Stimulated activated CD4-positive, alpha-beta T cell treated with anti-CD3 and anti-CD28 coated beads, Interleukin-15, amount 100 ng/mL, for 48 hours (primary cell): ENCODE measurements around the gene CACNA2D2.

Experiments used
- DNase-seq, 2 donors: peaks; one replicate each; pipeline ENCODE4 v3.0.0-alpha.2; 2020; ENCODE audit warnings: low read depth in 2 of 2

CACNA2D2 gene

GRCh38 chr3:50347187-50347813 is 156.1 kb downstream of the CACNA2D2 start:
- peak; percentile 60 to 65 for DNase-seq

GRCh38 chr3:50345586-50346234 is 157.7 kb downstream of the CACNA2D2 start, which contains the start of gene ZMYND10:
Gene ZMYND10 (minus strand): TSS chr3:50345732. CDS start chr3:50345579, 153 bp downstream.
- DNase-seq: peak in 1 of 2 donors; percentile 70

- no peak for DNase-seq
Measured at GRCh38 chr3:50345008-50345407, 158.4 kb downstream of the CACNA2D2 start.

- no peak for DNase-seq
Measured at GRCh38 chr3:50342813-50343633, 160.4 kb downstream of the CACNA2D2 start.

GRCh38 chr3:50341996-50342650 is 161.3 kb downstream of the CACNA2D2 start:
- no peak for DNase-seq

GRCh38 chr3:50341537-50341936 is 161.9 kb downstream of the CACNA2D2 start:
- DNase-seq: no peak

- DNase-seq: peak in 1 of 2 donors; percentile 65
Measured at GRCh38 chr3:50340448-50341329, 162.7 kb downstream of the CACNA2D2 start, which contains the start of gene RASSF1. Gene RASSF1 (minus strand): TSS chr3:50340836. CDS start chr3:50340805, 31 bp downstream.

- no peak for DNase-seq
Measured at GRCh38 chr3:50340147-50340447, 163.3 kb downstream of the CACNA2D2 start.

- DNase-seq: no peak
Measured at GRCh38 chr3:50339485-50340146, 163.8 kb downstream of the CACNA2D2 start.

- no peak for DNase-seq
Measured at GRCh38 chr3:50338965-50339364, 164.5 kb downstream of the CACNA2D2 start.

- DNase-seq: peak; percentile 96 to 97
Measured at GRCh38 chr3:50337175-50337861, 166.1 kb downstream of the CACNA2D2 start.

- peak in 1 of 2 donors; percentile 50 for DNase-seq
Measured at GRCh38 chr3:50336452-50337174, 166.8 kb downstream of the CACNA2D2 start.

GRCh38 chr3:50334339-50335075 is 168.9 kb downstream of the CACNA2D2 start:
- no peak for DNase-seq

- no peak for DNase-seq
Measured at GRCh38 chr3:50333744-50334328, 169.6 kb downstream of the CACNA2D2 start.

- DNase-seq: no peak
Measured at GRCh38 chr3:50331364-50331907, 172.0 kb downstream of the CACNA2D2 start.

GRCh38 chr3:50330330-50330729 is 173.1 kb downstream of the CACNA2D2 start:
- no peak for DNase-seq

GRCh38 chr3:50327943-50328691 is 175.3 kb downstream of the CACNA2D2 start, which contains the start of gene TUSC2:
Gene TUSC2 (minus strand): TSS chr3:50328223. CDS start chr3:50328099, 124 bp downstream.
- peak; percentile 92 to 93 for DNase-seq
